Measurements from ENCODE around the gene TBC1D9.
"Not testable (repeated sequence)": the region's sequence is repeated elsewhere in the genome, so short reads cannot be mapped to it uniquely, and the experiment has no call there.

The TBC1D9 gene

DNA sequence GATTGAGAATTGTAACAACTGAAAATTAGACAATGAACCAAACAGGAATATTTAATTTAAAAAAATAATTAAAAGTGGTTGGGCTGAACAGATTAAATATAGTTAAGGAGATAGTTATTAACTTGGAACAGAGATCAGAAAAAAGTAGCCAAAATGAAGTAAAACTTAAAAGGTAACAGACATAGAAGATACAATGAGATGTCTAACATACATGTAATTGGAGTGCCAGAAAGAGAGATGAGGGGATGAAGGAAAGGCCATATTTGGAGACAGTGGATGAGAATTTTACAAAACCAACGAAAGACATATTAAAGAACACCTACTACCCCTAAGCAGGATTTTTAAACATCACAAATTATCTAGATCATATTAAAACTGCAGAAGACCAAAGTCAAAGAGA, 8.0 kb downstream of the TBC1D9 start:
- H3K4me3 ChIP-seq (ENCODE audit: control insufficient read depth, low read depth, low read length) = no peak overlapping the region
- TF ChIP-seq, protein P1, sequence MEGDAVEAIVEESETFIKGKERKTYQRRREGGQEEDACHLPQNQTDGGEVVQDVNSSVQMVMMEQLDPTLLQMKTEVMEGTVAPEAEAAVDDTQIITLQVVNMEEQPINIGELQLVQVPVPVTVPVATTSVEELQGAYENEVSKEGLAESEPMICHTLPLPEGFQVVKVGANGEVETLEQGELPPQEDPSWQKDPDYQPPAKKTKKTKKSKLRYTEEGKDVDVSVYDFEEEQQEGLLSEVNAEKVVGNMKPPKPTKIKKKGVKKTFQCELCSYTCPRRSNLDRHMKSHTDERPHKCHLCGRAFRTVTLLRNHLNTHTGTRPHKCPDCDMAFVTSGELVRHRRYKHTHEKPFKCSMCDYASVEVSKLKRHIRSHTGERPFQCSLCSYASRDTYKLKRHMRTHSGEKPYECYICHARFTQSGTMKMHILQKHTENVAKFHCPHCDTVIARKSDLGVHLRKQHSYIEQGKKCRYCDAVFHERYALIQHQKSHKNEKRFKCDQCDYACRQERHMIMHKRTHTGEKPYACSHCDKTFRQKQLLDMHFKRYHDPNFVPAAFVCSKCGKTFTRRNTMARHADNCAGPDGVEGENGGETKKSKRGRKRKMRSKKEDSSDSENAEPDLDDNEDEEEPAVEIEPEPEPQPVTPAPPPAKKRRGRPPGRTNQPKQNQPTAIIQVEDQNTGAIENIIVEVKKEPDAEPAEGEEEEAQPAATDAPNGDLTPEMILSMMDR (conservative IDR thresholded peaks at IDR 0.05; ENCODE audit: control insufficient read depth, insufficient read depth, low read depth, low read length) = no peak
- no peak for DNase-seq (ENCODE audit: low read depth)

DNA sequence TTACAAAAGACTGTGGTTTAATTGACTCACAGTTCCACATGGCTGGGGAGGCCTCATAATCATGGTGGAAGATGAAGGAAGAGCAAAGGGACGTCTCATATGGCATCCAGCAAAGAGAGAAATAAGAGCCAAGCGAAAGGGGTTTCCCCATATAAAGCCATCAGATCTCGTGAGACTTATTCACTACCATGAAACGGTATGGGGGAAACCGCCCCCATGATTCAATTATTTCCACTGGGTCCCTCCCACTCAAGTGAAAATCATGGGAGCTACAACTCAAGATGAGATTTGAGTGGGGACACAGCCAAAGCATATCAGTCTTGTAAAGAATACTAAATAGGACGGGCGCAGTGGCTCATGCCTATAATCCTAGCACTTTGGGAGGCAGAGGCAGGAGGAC, 9.6 kb downstream of the TBC1D9 start:
- not testable (repeated sequence) for DNase-seq (ENCODE audit: low read depth); H3K4me3 ChIP-seq (ENCODE audit: control insufficient read depth, low read depth, low read length)

DNA sequence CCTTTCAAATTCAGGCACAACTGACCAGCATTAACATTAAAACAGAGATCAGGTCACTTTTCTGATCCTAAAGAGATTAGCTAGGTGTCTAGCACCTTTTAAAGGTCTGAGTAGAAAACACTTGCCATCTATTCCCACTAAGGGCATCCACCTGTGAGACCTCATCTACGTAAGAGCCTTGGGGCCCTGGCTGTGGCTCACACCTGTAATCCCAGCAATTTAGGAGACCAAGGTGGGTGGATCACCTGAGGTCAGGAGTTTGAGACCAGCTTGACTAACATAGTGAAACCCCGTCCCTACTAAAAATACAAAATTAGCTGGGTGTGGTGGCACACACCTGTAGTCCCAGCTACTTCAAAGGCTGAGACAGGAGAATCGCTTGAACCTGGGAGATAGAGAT, 11.8 kb downstream of the TBC1D9 start:
- no peak overlapping the region for H3K4me3 ChIP-seq (ENCODE audit: control insufficient read depth, low read depth, low read length)
- DNase-seq (ENCODE audit: low read depth) = no peak
- TF ChIP-seq, protein P1 (conservative IDR thresholded peaks at IDR 0.05; ENCODE audit: control insufficient read depth, insufficient read depth, low read depth, low read length) = no peak

DNA sequence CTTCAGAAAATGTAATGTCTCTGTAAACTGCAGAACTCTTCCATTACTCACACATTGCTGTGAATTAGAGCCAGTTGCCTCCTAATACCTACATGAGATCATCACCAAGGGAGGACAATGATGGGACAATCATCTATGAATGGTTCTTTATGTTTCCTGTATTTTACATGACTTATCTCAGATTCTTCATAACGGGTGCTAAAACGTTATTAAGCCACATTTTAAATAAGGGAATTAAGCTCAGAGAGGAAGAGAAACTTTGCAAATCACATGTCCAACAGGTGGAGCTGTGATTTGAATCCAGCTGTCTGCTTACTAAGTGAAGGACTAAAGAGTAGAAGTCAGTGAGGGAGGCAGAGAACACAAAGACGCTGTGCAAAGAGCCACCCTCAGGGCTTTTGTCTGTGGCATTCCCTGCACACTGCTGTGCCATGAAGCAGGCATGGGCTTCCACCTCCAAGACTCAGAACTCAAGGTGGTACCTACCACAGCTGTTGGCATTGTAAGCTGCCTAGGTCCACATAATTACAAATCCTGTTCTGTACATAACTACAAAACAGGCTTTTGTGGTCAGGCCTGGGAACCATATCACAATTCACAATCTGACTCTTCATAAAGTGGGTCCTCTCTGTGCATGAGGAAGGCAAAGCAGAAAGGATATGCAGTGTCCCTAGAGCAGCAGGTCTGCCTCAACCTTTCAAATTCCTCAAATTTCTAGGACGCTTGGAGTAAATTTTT, 12.8 kb downstream of the TBC1D9 start:
- peak; percentile 55 for DNase-seq (ENCODE audit: low read depth)
- TF ChIP-seq, protein P1 (conservative IDR thresholded peaks at IDR 0.05; ENCODE audit: control insufficient read depth, insufficient read depth, low read depth, low read length) = peak; percentile 14
- H3K4me3 ChIP-seq (ENCODE audit: control insufficient read depth, low read depth, low read length) = no peak overlapping the region

DNA sequence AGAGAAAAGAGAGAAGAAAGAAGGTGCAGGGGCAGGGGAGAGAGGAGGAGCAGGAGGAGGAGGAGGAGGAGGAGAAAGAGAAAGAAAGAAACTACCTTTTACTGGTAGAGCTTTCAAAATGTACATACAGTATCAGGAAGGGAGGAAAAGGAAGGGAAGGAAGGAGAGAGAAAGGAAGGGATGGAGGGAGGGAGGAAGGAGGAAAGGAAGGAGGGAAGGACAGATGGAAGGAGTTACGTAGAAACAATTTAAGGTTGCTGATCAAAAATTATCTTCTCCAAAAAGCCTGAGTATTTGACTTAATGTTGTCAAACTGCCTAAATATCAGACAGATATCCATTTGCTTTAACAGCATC, 13.4 kb downstream of the TBC1D9 start:
- no peak overlapping the region for H3K4me3 ChIP-seq (ENCODE audit: control insufficient read depth, low read depth, low read length)
- DNase-seq (ENCODE audit: low read depth) = no peak
- TF ChIP-seq, protein P1 (conservative IDR thresholded peaks at IDR 0.05; ENCODE audit: control insufficient read depth, insufficient read depth, low read depth, low read length) = no peak

DNA sequence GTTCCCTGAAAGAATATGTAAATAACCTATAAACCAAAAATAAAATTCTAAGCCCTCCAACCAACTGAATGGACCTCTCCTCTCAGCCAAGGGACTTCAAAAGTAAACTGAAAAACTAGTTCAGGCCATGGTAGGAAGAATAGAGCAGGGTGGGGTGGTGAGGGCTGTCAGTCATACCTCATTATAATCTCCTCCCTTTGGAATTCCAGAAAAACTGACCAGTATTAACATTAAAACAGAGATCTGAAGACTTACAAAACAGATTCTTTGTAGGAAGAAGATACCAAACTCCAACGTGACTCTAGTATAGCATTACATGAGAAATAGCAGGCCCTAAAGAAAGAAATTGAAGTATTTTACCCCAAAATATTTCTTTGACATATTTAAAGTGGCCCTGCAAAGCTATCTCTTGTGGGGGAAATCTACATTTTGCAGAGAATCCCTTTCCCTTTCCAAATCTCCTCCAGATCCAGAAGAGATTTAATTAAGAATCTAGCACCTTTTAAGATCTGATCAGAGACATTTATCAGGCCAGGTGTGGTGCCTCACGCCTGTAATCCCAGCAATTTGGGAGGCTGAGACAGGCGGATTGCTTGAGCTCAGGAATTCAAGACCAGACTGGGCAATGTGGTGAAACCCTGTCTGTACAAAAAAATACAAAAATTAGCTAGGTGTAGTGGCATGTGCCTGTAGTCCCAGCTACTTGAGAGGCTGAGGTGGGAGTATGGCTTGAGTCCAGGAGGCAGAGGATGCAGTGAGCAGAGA, 15.1 kb downstream of the TBC1D9 start:
- TF ChIP-seq, protein P1 (conservative IDR thresholded peaks at IDR 0.05; ENCODE audit: control insufficient read depth, insufficient read depth, low read depth, low read length) = no peak
- DNase-seq (ENCODE audit: low read depth) = no peak
- no peak overlapping the region for H3K4me3 ChIP-seq (ENCODE audit: control insufficient read depth, low read depth, low read length)

DNA sequence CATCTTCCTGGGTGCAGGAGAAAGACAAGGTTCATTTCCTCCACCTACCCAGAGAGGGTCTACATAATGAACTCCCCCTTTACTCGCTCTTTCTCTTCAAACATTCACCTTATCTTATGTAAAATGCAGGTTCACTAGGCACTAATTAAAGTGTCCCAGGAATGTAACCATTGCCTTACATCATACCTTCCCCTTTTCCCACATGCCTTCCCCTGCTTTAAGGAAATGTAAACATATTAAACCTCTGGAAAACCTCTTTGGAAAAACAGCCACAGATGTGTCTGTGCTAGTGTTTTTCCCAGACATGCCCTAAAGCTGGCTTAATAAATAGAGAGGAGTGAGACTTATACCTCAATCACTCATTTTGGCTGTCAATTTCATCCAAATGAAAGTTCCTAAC, 15.8 kb downstream of the TBC1D9 start:
- TF ChIP-seq, protein P1 (conservative IDR thresholded peaks at IDR 0.05; ENCODE audit: control insufficient read depth, insufficient read depth, low read depth, low read length) = no peak
- no peak overlapping the region for H3K4me3 ChIP-seq (ENCODE audit: control insufficient read depth, low read depth, low read length)
- DNase-seq (ENCODE audit: low read depth) = no peak
